ENCODE results near the gene STT3B.

The STT3B gene

GRCh38 chr3:31490502-31490901 is 42.2 kb upstream of the STT3B start (continued):
- TF ChIP-seq HIC1 (tag by site-specific recombination; IDR thresholded peaks at IDR 0.05) = no peak
- no peak for TF ChIP-seq ZNF600 (tag by site-specific recombination; IDR thresholded peaks at IDR 0.05)
- TF ChIP-seq ZNF670 (tag by site-specific recombination; IDR thresholded peaks at IDR 0.05; ENCODE audit: low read depth) = no peak
- no peak for TF ChIP-seq ZNF629 (tag by site-specific recombination; IDR thresholded peaks at IDR 0.05)
- TF ChIP-seq ZNF423 (tag by site-specific recombination; IDR thresholded peaks at IDR 0.05) = no peak
- no peak for TF ChIP-seq ZNF654 (tag by site-specific recombination; IDR thresholded peaks at IDR 0.05; ENCODE audit: low read depth)
- TF ChIP-seq ZBTB48 (tag by site-specific recombination; IDR thresholded peaks at IDR 0.05) = no peak
- TF ChIP-seq ZNF544 (tag by site-specific recombination; IDR thresholded peaks at IDR 0.05) = no peak
- TF ChIP-seq PATZ1 (tag by site-specific recombination; IDR thresholded peaks at IDR 0.05) = no peak
- no peak for TF ChIP-seq ZNF26 (tag by site-specific recombination; IDR thresholded peaks at IDR 0.05)
- no peak for TF ChIP-seq ZNF501 (tag by site-specific recombination; IDR thresholded peaks at IDR 0.05)
- TF ChIP-seq ZNF580 (tag by site-specific recombination; IDR thresholded peaks at IDR 0.05) = no peak
- TF ChIP-seq PRDM10 (tag by site-specific recombination; IDR thresholded peaks at IDR 0.05) = no peak

- no peak overlapping the region for H3K4me3 ChIP-seq (ENCODE audit: low read depth, low read length)
- no peak overlapping the region for H3K27ac ChIP-seq (ENCODE audit: extremely low read depth, low read depth, low read length)
- H3K36me3 ChIP-seq (ENCODE audit: control insufficient read depth in 2 of 2, insufficient read depth in 1 of 2, low read length in 2 of 2) = no peaks in the 10 kb centered on the region
- CTCF ChIA-PET = no interaction called here
- H3K4me1 ChIP-seq (ENCODE audit: control insufficient read depth, insufficient read depth, low read length) = no peaks in the 10 kb centered on the region
- H3K9me3 ChIP-seq (ENCODE audit: control insufficient read depth, insufficient read depth, low read depth, low read length) = no peaks in the 10 kb centered on the region
- POLR2A ChIA-PET = no interaction called here
- TF ChIP-seq ZNF26 (tag by site-specific recombination; IDR thresholded peaks at IDR 0.05) = no peak
- TF ChIP-seq ZNF624 (tag by site-specific recombination; IDR thresholded peaks at IDR 0.05) = no peak
- no peak for TF ChIP-seq ZSCAN18 (tag by site-specific recombination; IDR thresholded peaks at IDR 0.05)
- no peak for TF ChIP-seq ZNF704 (tag by site-specific recombination; IDR thresholded peaks at IDR 0.05)
- TF ChIP-seq GLI4 (tag by site-specific recombination; IDR thresholded peaks at IDR 0.05) = no peak
- no peak for TF ChIP-seq GLI2 (tag by site-specific recombination; IDR thresholded peaks at IDR 0.05; ENCODE audit: borderline replicate concordance, low read depth)
- TF ChIP-seq BCL11A (tag by site-specific recombination; IDR thresholded peaks at IDR 0.05; ENCODE audit: low read depth) = no peak
- TF ChIP-seq ZNF394 (tag by site-specific recombination; IDR thresholded peaks at IDR 0.05; ENCODE audit: borderline replicate concordance) = no peak
- TF ChIP-seq GLIS2 (tag by site-specific recombination; IDR thresholded peaks at IDR 0.05) = no peak
- no peak for TF ChIP-seq ZBTB1 (tag by site-specific recombination; IDR thresholded peaks at IDR 0.05)
- no peak for TF ChIP-seq ZNF701 (tag by site-specific recombination; IDR thresholded peaks at IDR 0.05)
- no peak for TF ChIP-seq ZNF521 (tag by site-specific recombination; IDR thresholded peaks at IDR 0.05)
These were observed 41.1 kb upstream of the STT3B start for GRCh38 chr3:31491660-31492059.

All from HEK293 (cell line).